Osteoblast (primary cell): ENCODE results near the gene THAP3. TPM values are rescaled to one million over a fixed set of nuclear protein-coding genes. Genes with fewer than 3 reads are reported as not detected.

ENCODE experiments used
- DNase-seq: peaks from one replicate; pipeline ENCODE4 v3.0.0; 2011; ENCODE audit warnings: low spot score, mixed read lengths; ENCODE audit not compliant: insufficient read length; ENCODE audit errors: missing footprints
- H2AFZ ChIP-seq: 2 replicates; pipeline ENCODE4 v1.6.0; 2011; ENCODE audit warnings: mild to moderate bottlenecking, low read length
- H3K27ac ChIP-seq: 2 replicates; pipeline ENCODE4 v1.5.1; 2011; ENCODE audit warnings: mild to moderate bottlenecking, low read depth, low read length, moderate library complexity
- H3K27me3 ChIP-seq: 2 replicates; pipeline ENCODE4 v1.6.0; 2012; ENCODE audit warnings: mild to moderate bottlenecking, control low read depth, inconsistent platforms, low read length, moderate library complexity; ENCODE audit not compliant: insufficient read depth
- H3K36me3 ChIP-seq: 2 replicates; pipeline ENCODE4 v1.5.1; 2011; ENCODE audit warnings: mild to moderate bottlenecking, low read length, control low read depth, moderate library complexity; ENCODE audit not compliant: insufficient read depth
- H3K4me1 ChIP-seq: 2 replicates; pipeline ENCODE4 v1.5.1; 2011; ENCODE audit warnings: mild to moderate bottlenecking, low read length, control low read depth, moderate library complexity; ENCODE audit not compliant: insufficient read depth
- H3K4me2 ChIP-seq: 2 replicates; pipeline ENCODE4 v1.6.0; 2011; ENCODE audit warnings: mild to moderate bottlenecking, low read length; ENCODE audit not compliant: insufficient read depth
- H3K4me3 ChIP-seq: fragments of 200-600 bp; sonication (generic); 3 replicates; pipeline ENCODE4 v1.5.1; 2012; ENCODE audit warnings: mild to moderate bottlenecking, low read length, inconsistent platforms; ENCODE audit not compliant: insufficient read depth
- H3K79me2 ChIP-seq: 2 replicates; pipeline ENCODE4 v1.6.0; 2012; ENCODE audit warnings: mild to moderate bottlenecking, low read length, control low read depth, inconsistent platforms; ENCODE audit not compliant: insufficient read depth
- H3K9me3 ChIP-seq: 2 replicates; pipeline ENCODE4 v1.5.1; 2011; ENCODE audit warnings: low read depth, low read length, control low read depth
- H4K20me1 ChIP-seq: 2 replicates; pipeline ENCODE4 v1.6.0; 2012; ENCODE audit warnings: mild to moderate bottlenecking, low read length, control low read depth; ENCODE audit not compliant: insufficient read depth
- total RNA-seq: library from RNA; depleted of rRNA; stranded (reverse); fragments of >200 nt; gene quantifications from 2 replicates; pipeline ENCODE4 v1.2.3, GENCODE V29; 2012
- TF ChIP-seq, protein P1 (sequence below): IDR thresholded peaks from 2 replicates; pipeline ENCODE4 v1.5.1; 2011; ENCODE audit warnings: mild to moderate bottlenecking, low read depth, low read length, moderate library complexity; ENCODE audit errors: extremely low read depth

THAP3 gene, protein sequence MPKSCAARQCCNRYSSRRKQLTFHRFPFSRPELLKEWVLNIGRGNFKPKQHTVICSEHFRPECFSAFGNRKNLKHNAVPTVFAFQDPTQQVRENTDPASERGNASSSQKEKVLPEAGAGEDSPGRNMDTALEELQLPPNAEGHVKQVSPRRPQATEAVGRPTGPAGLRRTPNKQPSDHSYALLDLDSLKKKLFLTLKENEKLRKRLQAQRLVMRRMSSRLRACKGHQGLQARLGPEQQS
- 19.2 and 19.5 TPM in 2 replicates for total RNA-seq

DNA sequence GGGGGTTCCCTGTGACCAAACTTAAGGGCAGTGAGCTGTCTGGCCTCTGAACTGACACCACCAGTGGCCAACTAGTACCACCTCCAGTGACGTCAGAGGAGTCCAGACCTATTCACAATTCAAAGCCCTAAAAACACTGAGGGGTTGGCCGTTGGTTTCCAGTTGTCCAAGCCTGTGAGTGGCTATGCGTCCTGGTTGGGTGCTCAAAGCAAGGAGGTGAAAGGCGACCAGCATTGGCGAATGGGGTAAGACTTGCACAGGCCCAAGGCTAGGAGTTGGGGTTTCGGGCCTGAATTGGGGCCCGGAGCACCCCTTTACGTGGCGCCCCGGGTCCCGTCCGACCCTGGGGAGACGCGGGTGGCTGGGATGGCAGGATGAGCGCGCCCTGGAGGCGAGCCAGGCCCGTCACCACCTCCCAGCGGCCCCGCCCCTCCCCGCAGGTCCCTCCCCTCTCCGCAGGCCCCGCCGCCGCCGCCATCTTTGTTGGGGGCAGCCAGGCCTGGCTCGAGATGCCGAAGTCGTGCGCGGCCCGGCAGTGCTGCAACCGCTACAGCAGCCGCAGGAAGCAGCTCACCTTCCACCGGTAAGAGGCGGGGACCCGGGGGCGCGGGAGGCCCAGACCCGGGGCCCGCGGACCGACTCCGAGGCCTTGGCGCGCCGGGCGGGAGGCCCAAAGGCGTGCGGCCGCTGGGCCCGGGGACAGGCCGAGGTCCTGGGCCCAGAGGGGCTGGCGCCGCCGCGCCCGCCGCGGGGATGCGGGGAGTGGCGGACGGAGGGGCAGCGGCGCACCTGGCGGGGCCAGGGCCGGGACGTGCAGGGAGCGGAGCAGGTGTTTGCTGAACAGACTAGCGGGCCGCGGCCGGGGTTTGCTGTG lies at the start of gene THAP3:
THAP3 (plus strand) TSS at position 159 of the 874 bp plus-strand sequence; CDS start at position 510, 351 bp downstream.
- peak within 1 kb of the TSS; percentile 81 for H2AFZ ChIP-seq
- peak within 1 kb of the TSS; percentile 70 for H3K27ac ChIP-seq
- H3K9me3 ChIP-seq: no peaks in the 10 kb centered on the region
- peak within 1 kb of the TSS; percentile 81 for H3K4me2 ChIP-seq
- peak; percentile 99 for DNase-seq
- H3K79me2 ChIP-seq: peaks cover 82% of the 10 kb centered on the region
- no peaks in the 10 kb centered on the region for H3K27me3 ChIP-seq
- peaks cover 61% of the 10 kb centered on the region for H3K36me3 ChIP-seq
- H3K4me3 ChIP-seq: peak within 1 kb of the TSS; percentile 76
- H4K20me1 ChIP-seq: peaks cover 46% of the 10 kb centered on the region
- TF ChIP-seq, protein P1, sequence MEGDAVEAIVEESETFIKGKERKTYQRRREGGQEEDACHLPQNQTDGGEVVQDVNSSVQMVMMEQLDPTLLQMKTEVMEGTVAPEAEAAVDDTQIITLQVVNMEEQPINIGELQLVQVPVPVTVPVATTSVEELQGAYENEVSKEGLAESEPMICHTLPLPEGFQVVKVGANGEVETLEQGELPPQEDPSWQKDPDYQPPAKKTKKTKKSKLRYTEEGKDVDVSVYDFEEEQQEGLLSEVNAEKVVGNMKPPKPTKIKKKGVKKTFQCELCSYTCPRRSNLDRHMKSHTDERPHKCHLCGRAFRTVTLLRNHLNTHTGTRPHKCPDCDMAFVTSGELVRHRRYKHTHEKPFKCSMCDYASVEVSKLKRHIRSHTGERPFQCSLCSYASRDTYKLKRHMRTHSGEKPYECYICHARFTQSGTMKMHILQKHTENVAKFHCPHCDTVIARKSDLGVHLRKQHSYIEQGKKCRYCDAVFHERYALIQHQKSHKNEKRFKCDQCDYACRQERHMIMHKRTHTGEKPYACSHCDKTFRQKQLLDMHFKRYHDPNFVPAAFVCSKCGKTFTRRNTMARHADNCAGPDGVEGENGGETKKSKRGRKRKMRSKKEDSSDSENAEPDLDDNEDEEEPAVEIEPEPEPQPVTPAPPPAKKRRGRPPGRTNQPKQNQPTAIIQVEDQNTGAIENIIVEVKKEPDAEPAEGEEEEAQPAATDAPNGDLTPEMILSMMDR: no peak
- peaks cover 9% of the 10 kb centered on the region for H3K4me1 ChIP-seq

DNA sequence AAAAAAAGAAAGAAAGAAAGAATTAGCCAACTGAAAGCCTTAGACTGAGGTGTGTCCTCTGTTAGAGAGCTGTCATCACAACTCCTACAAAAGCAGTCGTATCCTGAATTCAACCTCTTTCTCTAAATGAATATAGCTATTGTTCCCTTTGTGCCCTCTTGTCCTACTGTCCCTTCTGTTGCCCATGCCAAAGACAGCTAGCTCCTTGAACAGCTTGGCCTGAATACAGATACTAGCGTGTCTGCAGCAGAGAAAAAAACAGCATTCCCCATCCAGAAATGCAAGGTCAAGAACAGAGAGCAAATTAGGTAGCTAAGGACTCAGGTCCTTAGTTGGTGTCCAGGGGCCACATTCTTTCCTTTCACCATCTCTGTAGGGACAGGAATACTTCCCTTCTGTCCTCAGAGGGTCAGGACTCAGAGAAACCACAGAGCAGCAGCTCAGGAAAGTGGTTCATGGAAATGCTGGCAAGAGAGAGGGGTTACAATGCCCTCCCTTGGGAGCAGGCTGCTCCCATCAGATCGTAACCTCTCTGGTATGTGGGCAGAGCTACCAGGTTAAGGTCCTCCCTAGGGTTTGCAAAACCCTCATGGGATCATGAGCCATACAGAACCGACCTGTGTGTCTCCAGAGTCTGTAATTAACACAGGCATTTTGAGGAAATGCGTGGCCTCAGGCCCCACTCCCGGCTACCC lies 46.7 kb upstream of the THAP3 start:
- H3K4me1 ChIP-seq: peaks cover 31% of the 10 kb centered on the region
- no peaks in the 10 kb centered on the region for H3K27me3 ChIP-seq
- H3K4me2 ChIP-seq: peak overlapping the region; percentile 29
- H3K27ac ChIP-seq: peak overlapping the region; percentile 88
- H3K36me3 ChIP-seq: no peaks in the 10 kb centered on the region
- no peak overlapping the region for H3K4me3 ChIP-seq
- DNase-seq: peak; percentile 96
- TF ChIP-seq, protein P1: no peak
- H2AFZ ChIP-seq: no peak overlapping the region
- peaks cover 27% of the 10 kb centered on the region for H3K79me2 ChIP-seq
- peaks cover 10% of the 10 kb centered on the region for H4K20me1 ChIP-seq
- no peaks in the 10 kb centered on the region for H3K9me3 ChIP-seq

DNA sequence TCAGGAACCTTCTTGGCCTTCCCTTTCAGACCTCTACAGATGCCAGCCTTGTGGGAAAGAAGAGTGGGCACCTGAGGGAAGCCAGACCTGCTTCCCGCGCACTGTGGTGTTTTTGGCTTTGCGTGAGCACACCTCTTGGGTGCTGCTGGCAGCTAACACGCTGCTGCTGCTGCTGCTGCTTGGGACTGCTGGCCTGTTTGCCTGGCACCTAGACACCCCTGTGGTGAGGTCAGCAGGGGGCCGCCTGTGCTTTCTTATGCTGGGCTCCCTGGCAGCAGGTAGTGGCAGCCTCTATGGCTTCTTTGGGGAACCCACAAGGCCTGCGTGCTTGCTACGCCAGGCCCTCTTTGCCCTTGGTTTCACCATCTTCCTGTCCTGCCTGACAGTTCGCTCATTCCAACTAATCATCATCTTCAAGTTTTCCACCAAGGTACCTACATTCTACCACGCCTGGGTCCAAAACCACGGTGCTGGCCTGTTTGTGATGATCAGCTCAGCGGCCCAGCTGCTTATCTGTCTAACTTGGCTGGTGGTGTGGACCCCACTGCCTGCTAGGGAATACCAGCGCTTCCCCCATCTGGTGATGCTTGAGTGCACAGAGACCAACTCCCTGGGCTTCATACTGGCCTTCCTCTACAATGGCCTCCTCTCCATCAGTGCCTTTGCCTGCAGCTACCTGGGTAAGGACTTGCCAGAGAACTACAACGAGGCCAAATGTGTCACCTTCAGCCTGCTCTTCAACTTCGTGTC lies 45.9 kb upstream of the THAP3 start:
- TF ChIP-seq, protein P1: no peak
- DNase-seq: peak; percentile 68
- Histone ChIP-seq H3K27ac (peak overlapping the region; percentile 88), H3K9me3 (no peaks in the 10 kb centered on the region), H3K79me2 (peaks cover 27% of the 10 kb centered on the region), H3K27me3 (no peaks in the 10 kb centered on the region), H3K4me3 (peak overlapping the region; percentile 96), H3K4me2 (peak overlapping the region; percentile 88), H3K4me1 (peaks cover 31% of the 10 kb centered on the region), H4K20me1 (peaks cover 10% of the 10 kb centered on the region), H2AFZ (peak overlapping the region; percentile 92), H3K36me3 (no peaks in the 10 kb centered on the region)
